Measurements from ENCODE around the gene AFF2.

The AFF2 gene

DNA sequence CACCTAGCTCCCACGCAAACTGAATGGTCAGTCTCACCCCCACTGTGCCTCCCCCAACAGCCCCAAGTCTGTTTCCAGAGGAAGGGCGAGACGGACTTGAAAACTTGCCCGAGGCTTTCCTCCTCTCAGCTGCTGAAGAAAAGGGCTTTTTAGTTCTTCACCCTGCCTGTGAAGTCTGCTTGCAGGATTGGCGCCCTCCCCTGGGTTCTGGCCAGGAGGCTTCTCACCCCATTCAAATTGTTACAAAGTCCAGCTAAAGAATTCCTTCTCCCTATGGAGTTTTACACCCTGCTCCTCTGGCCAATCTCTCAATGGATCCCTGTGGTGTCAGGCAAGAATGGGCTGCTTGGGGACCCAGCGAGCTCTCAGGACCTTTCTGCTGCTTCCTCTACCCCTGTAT is 241.0 kb downstream of the AFF2 start:
- Histone ChIP-seq H3K9ac (ENCODE audit: low read length) (no peak overlapping the region), H3K27ac (ENCODE audit: low read length) (no peak overlapping the region), H3K4me1 (ENCODE audit: low read length) (no peaks in the 10 kb centered on the region), H2AFZ (ENCODE audit: low read length) (no peak overlapping the region), H3K4me3 (ENCODE audit: low read length) (no peak overlapping the region), H3K79me2 (ENCODE audit: low read length) (no peaks in the 10 kb centered on the region), H3K27me3 (replicated peaks; ENCODE audit: insufficient read depth, low read length) (no peaks in the 10 kb centered on the region), H3K4me2 (ENCODE audit: low read depth, low read length) (no peak overlapping the region), H3K9me2 (replicated peaks; ENCODE audit: insufficient read depth, low read length) (no peaks in the 10 kb centered on the region), H3K9me3 (replicated peaks; ENCODE audit: insufficient read depth, low read length) (no peaks in the 10 kb centered on the region), H3F3A (ENCODE audit: insufficient read depth, low read length) (no peaks in the 10 kb centered on the region), H4K20me1 (ENCODE audit: insufficient read depth, low read length) (no peaks in the 10 kb centered on the region), H3K36me3 (replicated peaks; ENCODE audit: insufficient read depth, low read length) (no peaks in the 10 kb centered on the region)
- TF ChIP-seq, protein P1, sequence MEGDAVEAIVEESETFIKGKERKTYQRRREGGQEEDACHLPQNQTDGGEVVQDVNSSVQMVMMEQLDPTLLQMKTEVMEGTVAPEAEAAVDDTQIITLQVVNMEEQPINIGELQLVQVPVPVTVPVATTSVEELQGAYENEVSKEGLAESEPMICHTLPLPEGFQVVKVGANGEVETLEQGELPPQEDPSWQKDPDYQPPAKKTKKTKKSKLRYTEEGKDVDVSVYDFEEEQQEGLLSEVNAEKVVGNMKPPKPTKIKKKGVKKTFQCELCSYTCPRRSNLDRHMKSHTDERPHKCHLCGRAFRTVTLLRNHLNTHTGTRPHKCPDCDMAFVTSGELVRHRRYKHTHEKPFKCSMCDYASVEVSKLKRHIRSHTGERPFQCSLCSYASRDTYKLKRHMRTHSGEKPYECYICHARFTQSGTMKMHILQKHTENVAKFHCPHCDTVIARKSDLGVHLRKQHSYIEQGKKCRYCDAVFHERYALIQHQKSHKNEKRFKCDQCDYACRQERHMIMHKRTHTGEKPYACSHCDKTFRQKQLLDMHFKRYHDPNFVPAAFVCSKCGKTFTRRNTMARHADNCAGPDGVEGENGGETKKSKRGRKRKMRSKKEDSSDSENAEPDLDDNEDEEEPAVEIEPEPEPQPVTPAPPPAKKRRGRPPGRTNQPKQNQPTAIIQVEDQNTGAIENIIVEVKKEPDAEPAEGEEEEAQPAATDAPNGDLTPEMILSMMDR (IDR thresholded peaks at IDR 0.05; ENCODE audit: low read length) = no peak
- no peak for TF ChIP-seq EZH2 (optimal IDR thresholded peaks at IDR 0.05; ENCODE audit: low read depth, low read length)
- no peak for TF ChIP-seq EZH2phosphoT487 (IDR thresholded peaks at IDR 0.05; ENCODE audit: low read length)
- DNase-seq = no peak

DNA sequence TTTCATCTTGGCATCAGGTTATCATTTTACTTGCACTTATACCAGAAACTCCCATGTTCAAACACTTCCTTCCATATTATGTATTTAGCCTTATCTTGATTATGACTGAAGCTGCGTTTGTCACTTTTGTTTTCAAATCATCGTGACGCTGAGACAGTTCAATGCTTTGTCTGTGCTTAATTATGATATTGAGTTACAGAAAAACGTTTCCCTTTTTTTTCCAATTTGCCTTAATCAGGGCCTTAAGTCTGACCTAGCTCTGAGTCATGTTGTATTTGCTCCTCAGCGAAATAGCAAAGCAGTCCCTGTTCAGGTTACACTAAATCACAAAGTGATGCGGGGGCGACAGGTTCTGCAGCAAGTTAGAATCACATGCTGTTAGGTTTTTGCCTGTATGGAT is 254.7 kb downstream of the AFF2 start:
- no peaks in the 10 kb centered on the region for H3K9me3 ChIP-seq (replicated peaks; ENCODE audit: insufficient read depth, low read length)
- DNase-seq = no peak
- no peaks in the 10 kb centered on the region for H3K9me2 ChIP-seq (replicated peaks; ENCODE audit: insufficient read depth, low read length)
- no peak overlapping the region for H3K9ac ChIP-seq (ENCODE audit: low read length)
- H4K20me1 ChIP-seq (ENCODE audit: insufficient read depth, low read length) = no peaks in the 10 kb centered on the region
- H3K4me3 ChIP-seq (ENCODE audit: low read length) = no peak overlapping the region
- H3K79me2 ChIP-seq (ENCODE audit: low read length) = no peaks in the 10 kb centered on the region
- H3K27ac ChIP-seq (ENCODE audit: low read length) = no peak overlapping the region
- no peak for TF ChIP-seq EZH2phosphoT487 (IDR thresholded peaks at IDR 0.05; ENCODE audit: low read length)
- TF ChIP-seq, protein P1 (IDR thresholded peaks at IDR 0.05; ENCODE audit: low read length) = no peak
- no peak for TF ChIP-seq EZH2 (optimal IDR thresholded peaks at IDR 0.05; ENCODE audit: low read depth, low read length)
- no peaks in the 10 kb centered on the region for H3F3A ChIP-seq (ENCODE audit: insufficient read depth, low read length)
- H3K27me3 ChIP-seq (replicated peaks; ENCODE audit: insufficient read depth, low read length) = no peaks in the 10 kb centered on the region
- no peak overlapping the region for H3K4me2 ChIP-seq (ENCODE audit: low read depth, low read length)
- no peaks in the 10 kb centered on the region for H3K36me3 ChIP-seq (replicated peaks; ENCODE audit: insufficient read depth, low read length)
- no peaks in the 10 kb centered on the region for H3K4me1 ChIP-seq (ENCODE audit: low read length)
- H2AFZ ChIP-seq (ENCODE audit: low read length) = no peak overlapping the region

DNA sequence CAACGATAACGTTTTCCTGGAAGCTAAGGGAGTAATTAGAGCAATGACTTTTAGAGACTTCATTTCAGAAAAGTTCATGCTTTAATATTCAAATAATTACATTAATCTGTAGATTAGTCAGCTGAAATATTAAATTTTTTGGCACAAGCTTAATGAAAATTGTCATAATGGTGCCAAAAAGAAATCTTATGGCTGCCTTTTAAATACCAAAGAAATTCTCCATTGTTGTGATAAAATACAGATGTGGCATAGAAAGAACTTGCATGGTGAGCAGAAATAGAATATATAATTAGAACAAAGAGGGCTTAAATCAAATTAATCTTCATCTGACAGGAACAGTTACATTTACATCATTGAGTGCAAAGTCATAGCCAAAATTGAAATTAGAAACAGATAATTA is 263.5 kb downstream of the AFF2 start:
- no peaks in the 10 kb centered on the region for H3K79me2 ChIP-seq (ENCODE audit: low read length)
- no peaks in the 10 kb centered on the region for H3K9me3 ChIP-seq (replicated peaks; ENCODE audit: insufficient read depth, low read length)
- H3K27me3 ChIP-seq (replicated peaks; ENCODE audit: insufficient read depth, low read length) = no peaks in the 10 kb centered on the region
- no peaks in the 10 kb centered on the region for H3K36me3 ChIP-seq (replicated peaks; ENCODE audit: insufficient read depth, low read length)
- no peaks in the 10 kb centered on the region for H3K9me2 ChIP-seq (replicated peaks; ENCODE audit: insufficient read depth, low read length)
- H3K4me1 ChIP-seq (ENCODE audit: low read length) = no peaks in the 10 kb centered on the region
- no peak overlapping the region for H3K4me3 ChIP-seq (ENCODE audit: low read length)
- H3K9ac ChIP-seq (ENCODE audit: low read length) = no peak overlapping the region
- H4K20me1 ChIP-seq (ENCODE audit: insufficient read depth, low read length) = no peaks in the 10 kb centered on the region
- no peak overlapping the region for H2AFZ ChIP-seq (ENCODE audit: low read length)
- no peak overlapping the region for H3K27ac ChIP-seq (ENCODE audit: low read length)
- no peak overlapping the region for H3K4me2 ChIP-seq (ENCODE audit: low read depth, low read length)
- H3F3A ChIP-seq (ENCODE audit: insufficient read depth, low read length) = no peaks in the 10 kb centered on the region
- TF ChIP-seq EZH2phosphoT487 (IDR thresholded peaks at IDR 0.05; ENCODE audit: low read length) (no peak), EZH2 (optimal IDR thresholded peaks at IDR 0.05; ENCODE audit: low read depth, low read length) (no peak)
- TF ChIP-seq, protein P1 (IDR thresholded peaks at IDR 0.05; ENCODE audit: low read length) = no peak
- no peak for DNase-seq
